ENCODE results near the gene FAM135A.
A peak's percentile ranks its signal among the peaks of the same experiment; 100 is the strongest.

The FAM135A gene

DNA sequence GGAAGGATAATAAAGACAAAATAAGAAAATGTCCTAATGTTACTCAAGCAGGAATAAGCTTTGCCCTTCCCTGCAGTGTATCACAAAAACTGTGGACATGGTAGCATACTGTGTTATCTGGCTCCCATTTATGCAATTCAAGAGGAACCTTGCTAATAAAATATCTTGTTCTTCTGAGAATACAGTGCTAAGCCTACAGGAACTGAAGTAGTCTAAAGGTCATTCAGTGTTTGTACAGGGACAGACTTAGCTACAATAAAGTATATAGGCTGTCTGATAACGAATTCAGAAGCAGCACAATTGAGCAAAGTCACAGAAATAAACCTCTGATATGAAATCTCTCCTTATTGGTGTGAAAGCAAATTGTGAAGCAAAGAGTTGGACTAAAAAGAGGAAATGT lies 93.9 kb downstream of the FAM135A start:
- Histone ChIP-seq H3K27me3 (replicated peaks; ENCODE audit: control insufficient read depth, insufficient read depth, low read length) (no peaks in the 10 kb centered on the region), H3K36me3 (ENCODE audit: control insufficient read depth, insufficient read depth, low read length) (no peaks in the 10 kb centered on the region), H3K4me3 (replicated peaks; ENCODE audit: low read depth, low read length) (no peak overlapping the region)
- no peak for DNase-seq (ENCODE audit: extremely low read depth, insufficient read length)
- TF ChIP-seq, protein P1, sequence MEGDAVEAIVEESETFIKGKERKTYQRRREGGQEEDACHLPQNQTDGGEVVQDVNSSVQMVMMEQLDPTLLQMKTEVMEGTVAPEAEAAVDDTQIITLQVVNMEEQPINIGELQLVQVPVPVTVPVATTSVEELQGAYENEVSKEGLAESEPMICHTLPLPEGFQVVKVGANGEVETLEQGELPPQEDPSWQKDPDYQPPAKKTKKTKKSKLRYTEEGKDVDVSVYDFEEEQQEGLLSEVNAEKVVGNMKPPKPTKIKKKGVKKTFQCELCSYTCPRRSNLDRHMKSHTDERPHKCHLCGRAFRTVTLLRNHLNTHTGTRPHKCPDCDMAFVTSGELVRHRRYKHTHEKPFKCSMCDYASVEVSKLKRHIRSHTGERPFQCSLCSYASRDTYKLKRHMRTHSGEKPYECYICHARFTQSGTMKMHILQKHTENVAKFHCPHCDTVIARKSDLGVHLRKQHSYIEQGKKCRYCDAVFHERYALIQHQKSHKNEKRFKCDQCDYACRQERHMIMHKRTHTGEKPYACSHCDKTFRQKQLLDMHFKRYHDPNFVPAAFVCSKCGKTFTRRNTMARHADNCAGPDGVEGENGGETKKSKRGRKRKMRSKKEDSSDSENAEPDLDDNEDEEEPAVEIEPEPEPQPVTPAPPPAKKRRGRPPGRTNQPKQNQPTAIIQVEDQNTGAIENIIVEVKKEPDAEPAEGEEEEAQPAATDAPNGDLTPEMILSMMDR (IDR thresholded peaks at IDR 0.05; ENCODE audit: insufficient read depth, low read length, poor library complexity, severe bottlenecking), result no peak

DNA sequence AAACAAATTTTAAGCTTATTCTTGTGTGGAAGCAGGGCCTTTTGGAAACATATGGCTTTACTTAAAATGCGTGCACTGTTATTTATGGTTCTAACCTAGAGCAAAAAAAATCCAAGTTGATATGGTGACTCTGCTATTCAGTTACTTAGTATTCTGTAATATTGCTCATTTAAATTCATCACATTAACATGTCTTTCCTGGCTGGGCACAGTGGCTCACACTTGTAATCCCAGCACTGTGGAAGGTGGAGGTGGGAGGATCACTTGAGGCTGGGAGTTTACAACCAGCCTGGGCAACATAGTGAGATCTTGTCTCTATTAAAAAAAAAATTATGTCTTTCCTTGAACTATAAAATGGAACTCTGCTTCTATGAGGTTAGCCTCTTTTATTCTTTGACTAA lies 95.6 kb downstream of the FAM135A start:
- Histone ChIP-seq H3K27me3 (replicated peaks; ENCODE audit: control insufficient read depth, insufficient read depth, low read length) (no peaks in the 10 kb centered on the region), H3K36me3 (ENCODE audit: control insufficient read depth, insufficient read depth, low read length) (no peaks in the 10 kb centered on the region), H3K4me3 (replicated peaks; ENCODE audit: low read depth, low read length) (no peak overlapping the region)
- TF ChIP-seq, protein P1 (IDR thresholded peaks at IDR 0.05; ENCODE audit: insufficient read depth, low read length, poor library complexity, severe bottlenecking), result no peak
- no peak for DNase-seq (ENCODE audit: extremely low read depth, insufficient read length)

GRCh38 chr6:70510600-70510999 lies 97.3 kb downstream of the FAM135A start:
- TF ChIP-seq, protein P1 (IDR thresholded peaks at IDR 0.05; ENCODE audit: insufficient read depth, low read length, poor library complexity, severe bottlenecking), result no peak
- no peak for DNase-seq (ENCODE audit: extremely low read depth, insufficient read length)
- H3K4me3 ChIP-seq (replicated peaks; ENCODE audit: low read depth, low read length), result no peak overlapping the region
- no peaks in the 10 kb centered on the region for H3K27me3 ChIP-seq (replicated peaks; ENCODE audit: control insufficient read depth, insufficient read depth, low read length)
- H3K36me3 ChIP-seq (ENCODE audit: control insufficient read depth, insufficient read depth, low read length), result no peaks in the 10 kb centered on the region

- TF ChIP-seq, protein P1 (IDR thresholded peaks at IDR 0.05; ENCODE audit: insufficient read depth, low read length, poor library complexity, severe bottlenecking), result no peak
- no peak for DNase-seq (ENCODE audit: extremely low read depth, insufficient read length)
- no peaks in the 10 kb centered on the region for H3K36me3 ChIP-seq (ENCODE audit: control insufficient read depth, insufficient read depth, low read length)
- no peak overlapping the region for H3K4me3 ChIP-seq (replicated peaks; ENCODE audit: low read depth, low read length)
- no peaks in the 10 kb centered on the region for H3K27me3 ChIP-seq (replicated peaks; ENCODE audit: control insufficient read depth, insufficient read depth, low read length)
Observed at GRCh38 chr6:70518723-70519122, 105.4 kb downstream of the FAM135A start.

DNA sequence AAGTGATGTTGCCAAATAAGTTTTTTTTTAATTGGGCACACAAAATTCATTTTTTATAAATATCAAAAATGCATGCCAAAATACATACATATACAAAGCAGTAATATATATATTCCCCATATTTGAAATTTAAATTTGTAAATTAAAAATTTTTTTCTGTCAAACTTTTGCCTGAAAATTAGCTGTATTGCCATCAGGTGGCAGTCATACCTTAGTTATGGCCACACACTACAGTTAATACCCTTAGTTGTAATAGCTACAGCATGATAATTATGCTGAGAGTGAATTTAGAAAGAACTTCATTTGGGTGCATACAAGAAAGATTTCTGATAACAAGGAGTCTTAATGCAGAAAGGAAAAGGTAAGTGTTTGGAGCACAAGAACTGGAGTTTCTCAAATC lies 107.3 kb downstream of the FAM135A start:
- H3K4me3 ChIP-seq (replicated peaks; ENCODE audit: low read depth, low read length), result no peak overlapping the region
- DNase-seq (ENCODE audit: extremely low read depth, insufficient read length), result no peak
- H3K36me3 ChIP-seq (ENCODE audit: control insufficient read depth, insufficient read depth, low read length), result no peaks in the 10 kb centered on the region
- no peaks in the 10 kb centered on the region for H3K27me3 ChIP-seq (replicated peaks; ENCODE audit: control insufficient read depth, insufficient read depth, low read length)
- TF ChIP-seq, protein P1 (IDR thresholded peaks at IDR 0.05; ENCODE audit: insufficient read depth, low read length, poor library complexity, severe bottlenecking), result peak; percentile 46

DNA sequence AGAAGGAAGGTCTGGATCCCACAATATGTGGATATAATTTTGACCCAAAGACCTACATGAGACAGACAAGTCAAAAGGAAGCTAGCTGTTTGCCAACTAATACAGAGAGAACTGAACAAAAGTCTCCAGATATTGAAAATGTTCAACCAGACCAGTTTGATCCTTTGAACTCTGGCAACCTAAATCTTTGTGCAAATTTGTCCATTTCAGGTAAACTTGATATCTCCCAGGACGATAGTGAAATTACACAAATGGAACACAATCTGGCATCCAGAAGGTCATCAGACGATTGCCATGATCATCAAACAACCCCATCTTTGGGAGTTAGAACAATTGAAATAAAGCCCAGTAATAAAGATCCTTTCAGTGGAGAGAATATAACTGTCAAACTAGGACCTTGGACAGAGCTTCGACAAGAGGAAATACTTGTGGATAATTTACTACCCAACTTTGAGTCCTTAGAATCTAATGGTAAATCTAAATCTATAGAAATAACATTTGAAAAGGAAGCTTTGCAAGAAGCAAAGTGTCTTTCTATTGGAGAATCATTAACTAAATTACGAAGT lies 111.5 kb downstream of the FAM135A start:
- H3K4me3 ChIP-seq (replicated peaks; ENCODE audit: low read depth, low read length), result no peak overlapping the region
- no peak for DNase-seq (ENCODE audit: extremely low read depth, insufficient read length)
- TF ChIP-seq, protein P1 (IDR thresholded peaks at IDR 0.05; ENCODE audit: insufficient read depth, low read length, poor library complexity, severe bottlenecking), result no peak

More for the DNA sequence above, 111.5 kb downstream of the FAM135A start:
- Histone ChIP-seq H3K36me3 (ENCODE audit: control insufficient read depth, insufficient read depth, low read length) (no peaks in the 10 kb centered on the region), H3K27me3 (replicated peaks; ENCODE audit: control insufficient read depth, insufficient read depth, low read length) (no peaks in the 10 kb centered on the region)

All from GM06990 (cell line).